ENCODE measurements around the gene LIME1. TPM values are rescaled to one million over a fixed set of nuclear protein-coding genes. Genes with fewer than 3 reads are reported as not detected.
A peak's percentile ranks its signal among the peaks of the same experiment; 100 is the strongest.

The LIME1 gene
- total RNA-seq, 1 donor from 2014 or later = 8.7 TPM

DNA sequence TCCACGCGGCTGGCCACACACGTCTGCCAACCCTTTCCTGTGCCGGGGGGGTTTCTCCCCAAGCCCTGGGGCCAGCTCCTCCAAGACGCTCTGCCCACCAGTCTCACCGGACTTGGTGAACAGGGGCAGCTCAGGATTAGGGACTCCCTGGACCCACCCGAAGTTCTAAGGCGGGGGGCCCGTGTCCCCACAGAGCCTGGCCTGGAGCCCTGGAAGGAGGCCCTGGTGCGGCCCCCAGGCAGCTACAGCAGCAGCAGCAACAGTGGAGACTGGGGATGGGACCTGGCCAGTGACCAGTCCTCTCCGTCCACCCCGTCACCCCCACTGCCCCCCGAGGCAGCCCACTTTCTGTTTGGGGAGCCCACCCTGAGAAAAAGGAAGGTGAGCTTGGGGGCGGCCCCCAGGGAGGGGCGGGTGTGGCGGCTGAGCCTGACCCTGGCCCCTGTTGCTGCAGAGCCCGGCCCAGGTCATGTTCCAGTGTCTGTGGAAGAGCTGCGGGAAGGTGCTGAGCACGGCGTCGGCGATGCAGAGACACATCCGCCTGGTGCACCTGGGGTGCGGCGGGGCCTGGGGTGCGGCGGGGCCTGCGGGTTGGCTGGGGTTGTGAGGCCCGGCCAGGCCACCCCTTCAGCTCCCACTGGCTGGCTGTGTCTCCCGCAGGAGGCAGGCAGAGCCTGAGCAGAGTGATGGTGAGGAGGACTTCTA is 5.4 kb downstream of the LIME1 start:
- H3K4me3 ChIP-seq = peak overlapping the region; percentile 73
- DNase-seq (no peak), ATAC-seq (no peak)
- intact Hi-C loops (cut with DNase I) = no loop called here
- TF ChIP-seq, protein P1, sequence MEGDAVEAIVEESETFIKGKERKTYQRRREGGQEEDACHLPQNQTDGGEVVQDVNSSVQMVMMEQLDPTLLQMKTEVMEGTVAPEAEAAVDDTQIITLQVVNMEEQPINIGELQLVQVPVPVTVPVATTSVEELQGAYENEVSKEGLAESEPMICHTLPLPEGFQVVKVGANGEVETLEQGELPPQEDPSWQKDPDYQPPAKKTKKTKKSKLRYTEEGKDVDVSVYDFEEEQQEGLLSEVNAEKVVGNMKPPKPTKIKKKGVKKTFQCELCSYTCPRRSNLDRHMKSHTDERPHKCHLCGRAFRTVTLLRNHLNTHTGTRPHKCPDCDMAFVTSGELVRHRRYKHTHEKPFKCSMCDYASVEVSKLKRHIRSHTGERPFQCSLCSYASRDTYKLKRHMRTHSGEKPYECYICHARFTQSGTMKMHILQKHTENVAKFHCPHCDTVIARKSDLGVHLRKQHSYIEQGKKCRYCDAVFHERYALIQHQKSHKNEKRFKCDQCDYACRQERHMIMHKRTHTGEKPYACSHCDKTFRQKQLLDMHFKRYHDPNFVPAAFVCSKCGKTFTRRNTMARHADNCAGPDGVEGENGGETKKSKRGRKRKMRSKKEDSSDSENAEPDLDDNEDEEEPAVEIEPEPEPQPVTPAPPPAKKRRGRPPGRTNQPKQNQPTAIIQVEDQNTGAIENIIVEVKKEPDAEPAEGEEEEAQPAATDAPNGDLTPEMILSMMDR (IDR thresholded peaks at IDR 0.05) = no peak
- H3K9me3 ChIP-seq = no peaks in the 10 kb centered on the region
- peak overlapping the region; percentile 85 for H3K27ac ChIP-seq
- peaks cover 35% of the 10 kb centered on the region for H3K4me1 ChIP-seq
- no peaks in the 10 kb centered on the region for H3K27me3 ChIP-seq (ENCODE audit: low read depth)
- H3K36me3 ChIP-seq = peaks cover 36% of the 10 kb centered on the region

DNA sequence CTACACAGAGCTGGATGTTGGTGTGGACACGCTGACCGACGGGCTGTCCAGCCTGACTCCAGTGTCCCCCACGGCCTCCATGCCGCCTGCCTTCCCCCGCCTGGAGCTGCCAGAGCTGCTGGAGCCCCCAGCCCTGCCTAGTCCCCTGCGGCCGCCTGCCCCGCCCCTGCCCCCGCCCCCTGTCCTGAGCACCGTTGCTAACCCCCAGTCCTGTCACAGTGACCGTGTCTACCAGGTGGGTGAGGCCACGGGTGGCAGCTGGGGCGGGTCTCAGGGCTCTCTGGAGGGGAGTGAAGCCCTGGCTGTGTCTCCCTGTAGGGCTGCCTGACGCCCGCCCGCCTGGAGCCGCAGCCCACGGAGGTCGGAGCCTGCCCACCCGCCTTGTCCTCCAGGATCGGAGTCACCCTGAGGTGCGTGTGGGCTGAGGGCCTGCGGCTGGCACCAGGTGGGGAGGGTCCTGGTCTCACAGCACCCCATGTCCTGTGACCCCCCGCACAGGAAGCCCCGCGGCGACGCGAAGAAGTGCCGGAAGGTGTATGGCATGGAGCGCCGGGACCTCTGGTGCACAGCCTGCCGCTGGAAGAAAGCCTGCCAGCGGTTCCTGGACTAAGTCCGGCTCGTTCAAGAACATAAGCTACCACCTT is 6.0 kb downstream of the LIME1 start:
- peaks cover 32% of the 10 kb centered on the region for H3K4me1 ChIP-seq
- H3K27ac ChIP-seq = no peak overlapping the region
- no peaks in the 10 kb centered on the region for H3K27me3 ChIP-seq (ENCODE audit: low read depth)
- intact Hi-C loops (cut with DNase I) = no loop called here
- ATAC-seq (no peak), DNase-seq (no peak)
- TF ChIP-seq, protein P1 (IDR thresholded peaks at IDR 0.05) = no peak
- H3K4me3 ChIP-seq = no peak overlapping the region
- H3K36me3 ChIP-seq = peaks cover 36% of the 10 kb centered on the region
- no peaks in the 10 kb centered on the region for H3K9me3 ChIP-seq

DNA sequence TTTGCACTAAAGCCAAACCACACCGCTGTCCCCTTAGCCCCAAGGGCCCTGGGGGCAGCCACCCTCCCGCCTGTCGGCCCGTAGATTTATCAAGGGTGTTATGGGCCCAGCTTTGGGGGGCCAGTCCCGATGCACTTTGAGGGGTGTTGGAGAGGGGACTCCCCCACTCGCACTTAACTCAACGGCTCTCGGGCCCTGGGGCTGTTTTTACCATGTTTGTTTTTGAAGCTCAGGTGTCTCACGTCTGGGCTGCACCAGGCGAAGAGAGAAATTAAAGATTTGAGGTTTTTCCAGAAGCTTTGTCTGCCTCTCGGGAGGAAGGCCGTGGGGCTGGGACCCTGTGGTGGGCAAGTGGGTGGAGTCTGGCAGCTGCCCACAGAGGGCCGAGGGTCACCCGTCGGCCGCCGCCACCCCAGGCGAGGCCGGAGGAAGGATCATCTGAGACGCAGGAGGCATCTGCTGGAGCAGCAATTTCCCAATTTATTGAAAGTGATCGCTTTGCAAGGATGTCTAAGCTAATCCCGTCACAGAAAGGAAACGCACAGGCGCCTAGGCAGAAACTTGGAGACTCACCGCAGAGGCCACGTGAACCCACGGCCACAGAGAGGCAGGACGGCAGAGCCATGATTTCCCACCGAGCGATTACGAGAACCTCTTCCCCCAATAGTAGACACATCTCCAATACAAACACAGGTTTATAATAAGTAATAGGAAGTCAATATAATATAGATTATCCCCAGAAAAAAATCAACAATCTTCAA is 6.9 kb downstream of the LIME1 start:
- H3K27ac ChIP-seq = no peak overlapping the region
- intact Hi-C loops (cut with DNase I) = no loop called here
- no peak for ATAC-seq
- TF ChIP-seq, protein P1 (IDR thresholded peaks at IDR 0.05) = no peak
- no peak overlapping the region for H3K4me3 ChIP-seq
- peaks cover 23% of the 10 kb centered on the region for H3K4me1 ChIP-seq
- H3K9me3 ChIP-seq = no peaks in the 10 kb centered on the region
- no peak for DNase-seq
- peaks cover 36% of the 10 kb centered on the region for H3K36me3 ChIP-seq
- H3K27me3 ChIP-seq (ENCODE audit: low read depth) = no peaks in the 10 kb centered on the region

DNA sequence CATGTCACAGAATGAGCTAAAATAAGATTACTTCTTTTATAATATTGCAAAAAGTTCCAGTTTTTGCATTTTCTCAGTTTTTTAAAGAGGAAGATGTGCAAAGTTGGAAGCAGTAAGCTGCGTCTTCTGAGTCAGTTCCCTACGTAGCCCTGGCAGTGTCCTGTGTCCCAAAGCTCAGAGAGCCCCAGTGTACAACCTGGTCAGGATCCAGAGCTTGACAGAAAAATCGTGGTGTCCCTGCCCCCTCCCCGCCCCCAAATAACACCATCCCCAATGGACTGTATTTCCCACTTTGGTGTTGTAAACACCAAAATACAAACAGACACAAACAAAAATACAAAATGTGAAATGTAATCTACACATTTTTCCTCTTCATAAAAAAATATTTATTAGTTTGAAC is 7.7 kb downstream of the LIME1 start:
- intact Hi-C loops (cut with DNase I) = no loop called here
- Histone ChIP-seq H3K4me3 (no peak overlapping the region), H3K9me3 (no peaks in the 10 kb centered on the region), H3K4me1 (peaks cover 15% of the 10 kb centered on the region), H3K36me3 (peaks cover 36% of the 10 kb centered on the region), H3K27ac (no peak overlapping the region), H3K27me3 (ENCODE audit: low read depth) (no peaks in the 10 kb centered on the region)
- TF ChIP-seq, protein P1 (IDR thresholded peaks at IDR 0.05) = no peak
- no peak for DNase-seq
- no peak for ATAC-seq

DNA sequence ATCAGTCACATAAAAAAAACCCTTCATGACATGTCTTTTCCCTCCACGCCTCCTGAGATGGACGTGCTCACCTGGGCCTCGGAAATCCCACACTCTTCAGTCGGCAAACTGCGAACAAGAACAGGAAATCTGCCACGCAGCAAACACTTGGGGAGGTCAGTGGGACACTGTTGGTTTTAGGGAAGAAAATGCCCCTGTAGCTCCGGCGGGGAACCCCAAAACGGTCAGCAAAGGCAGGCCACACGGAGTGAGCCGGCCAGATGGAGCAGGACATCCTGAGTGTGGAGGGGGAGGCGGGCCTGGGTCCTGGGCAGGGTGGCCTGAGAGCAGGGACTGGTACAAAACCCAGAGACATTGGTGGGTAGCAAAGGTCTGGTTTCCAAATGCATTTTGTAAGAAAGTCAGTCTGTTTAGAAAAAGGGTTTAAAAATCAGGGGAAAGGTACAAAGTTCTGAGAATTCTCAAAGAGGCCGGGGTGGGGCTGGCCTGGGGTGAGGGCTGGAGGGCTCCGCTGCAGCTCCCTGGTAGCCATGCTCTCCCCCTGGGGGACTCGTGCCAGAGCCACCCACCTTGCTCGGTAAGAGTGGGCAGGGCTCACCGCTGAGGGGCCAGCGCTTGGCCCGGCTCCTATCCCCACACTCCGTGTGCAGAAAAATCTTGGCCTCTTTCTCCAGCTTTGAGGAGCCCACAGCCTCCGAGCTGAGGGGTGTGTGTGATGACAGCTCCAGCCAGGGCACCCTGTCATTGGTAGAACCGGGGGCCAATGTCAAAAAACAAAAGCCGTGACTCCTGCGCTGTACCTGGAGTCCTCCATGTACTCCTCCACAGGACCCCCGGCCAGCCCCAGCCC is 8.3 kb downstream of the LIME1 start:
- H3K9me3 ChIP-seq = no peaks in the 10 kb centered on the region
- DNase-seq = no peak

More for the DNA sequence above, 8.3 kb downstream of the LIME1 start:
- Histone ChIP-seq H3K36me3 (peaks cover 36% of the 10 kb centered on the region), H3K27me3 (ENCODE audit: low read depth) (no peaks in the 10 kb centered on the region), H3K4me1 (peaks cover 14% of the 10 kb centered on the region), H3K4me3 (no peak overlapping the region), H3K27ac (no peak overlapping the region)
- TF ChIP-seq, protein P1 (IDR thresholded peaks at IDR 0.05) = no peak
- intact Hi-C loops (cut with DNase I) = no loop called here
- ATAC-seq = no peak

Data from lower lobe of right lung (tissue), 2 donors.